Right atrium auricular region (tissue), 2 donors: ENCODE data around the gene DDI1. TPM values are rescaled to one million over a fixed set of nuclear protein-coding genes. Genes with fewer than 3 reads are reported as not detected.

ENCODE experiments used
- DNase-seq: peaks from one replicate; pipeline ENCODE4 v3.0.0-alpha.2; 2019; ENCODE audit warnings: low spot score
- H3K27ac ChIP-seq, 2 donors: fragments of 200-600 bp; sonication (generic); 1 replicate in 1 of 2; 2 replicates in 1 of 2; pipeline ENCODE4 v1.5.1; 2016 to 2019
- H3K27me3 ChIP-seq, 2 donors: fragments of 200-600 bp; sonication (generic); one replicate each; pipeline versions ENCODE4 v1.5.1 to v1.6.0; 2017 to 2019
- H3K36me3 ChIP-seq: fragments of 200-600 bp; sonication (generic); one replicate; pipeline ENCODE4 v1.5.1; 2016
- H3K4me1 ChIP-seq, 2 donors: fragments of 200-600 bp; sonication (generic); one replicate each; pipeline versions ENCODE4 v1.5.1 to v1.6.0; 2017 to 2019
- H3K4me3 ChIP-seq, 2 donors: fragments of 200-600 bp; sonication (generic); 1 replicate in 1 of 2; 2 replicates in 1 of 2; pipeline ENCODE4 v1.5.1; 2017 to 2019; ENCODE audit warnings: mild to moderate bottlenecking in 1 of 2, moderate library complexity in 1 of 2
- H3K9me3 ChIP-seq, 2 donors: fragments of 200-600 bp; sonication (generic); one replicate each; pipeline ENCODE4 v1.5.1; 2019
- total RNA-seq, 2 donors: library from RNA; depleted of rRNA; stranded (reverse); fragments of >200 nt; gene quantifications; one replicate each; pipeline ENCODE4 v1.1.0, GENCODE V29; 2016
- TF ChIP-seq, protein P1 (sequence below), 2 donors: fragments of 200-600 bp; sonication (generic); IDR thresholded peaks; one replicate each; pipeline ENCODE4 v1.5.1; 2019; ENCODE audit warnings: antibody characterized with exemption in 2 of 2

Gene DDI1
- total RNA-seq, 2 donors from 2014 or later, result not detected

DNA sequence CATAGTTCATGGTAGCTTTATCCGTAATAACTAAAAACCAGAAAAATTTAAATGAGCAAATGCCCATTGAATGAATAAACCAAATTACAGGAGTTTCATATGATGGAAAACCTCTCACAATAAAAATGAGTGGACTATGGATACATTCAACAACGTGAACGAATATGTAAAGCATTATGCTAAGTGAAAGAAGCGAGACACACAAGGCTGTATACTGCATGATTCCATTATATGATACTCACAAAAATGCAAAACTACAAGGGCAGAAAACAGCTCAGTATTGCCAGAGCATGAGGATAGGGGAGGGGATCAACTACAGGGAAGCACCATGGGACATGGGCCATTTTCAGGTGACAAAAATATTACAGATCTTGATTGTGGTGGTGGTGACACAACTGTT lies 22.2 kb downstream of the DDI1 start:
- Histone ChIP-seq H3K4me3 (no peak overlapping the region), H3K27me3 (no peaks in the 10 kb centered on the region), H3K4me1 (no peaks in the 10 kb centered on the region), H3K9me3 (no peaks in the 10 kb centered on the region), H3K36me3 (no peaks in the 10 kb centered on the region), H3K27ac (no peak overlapping the region)
- DNase-seq, result no peak
- TF ChIP-seq, protein P1, sequence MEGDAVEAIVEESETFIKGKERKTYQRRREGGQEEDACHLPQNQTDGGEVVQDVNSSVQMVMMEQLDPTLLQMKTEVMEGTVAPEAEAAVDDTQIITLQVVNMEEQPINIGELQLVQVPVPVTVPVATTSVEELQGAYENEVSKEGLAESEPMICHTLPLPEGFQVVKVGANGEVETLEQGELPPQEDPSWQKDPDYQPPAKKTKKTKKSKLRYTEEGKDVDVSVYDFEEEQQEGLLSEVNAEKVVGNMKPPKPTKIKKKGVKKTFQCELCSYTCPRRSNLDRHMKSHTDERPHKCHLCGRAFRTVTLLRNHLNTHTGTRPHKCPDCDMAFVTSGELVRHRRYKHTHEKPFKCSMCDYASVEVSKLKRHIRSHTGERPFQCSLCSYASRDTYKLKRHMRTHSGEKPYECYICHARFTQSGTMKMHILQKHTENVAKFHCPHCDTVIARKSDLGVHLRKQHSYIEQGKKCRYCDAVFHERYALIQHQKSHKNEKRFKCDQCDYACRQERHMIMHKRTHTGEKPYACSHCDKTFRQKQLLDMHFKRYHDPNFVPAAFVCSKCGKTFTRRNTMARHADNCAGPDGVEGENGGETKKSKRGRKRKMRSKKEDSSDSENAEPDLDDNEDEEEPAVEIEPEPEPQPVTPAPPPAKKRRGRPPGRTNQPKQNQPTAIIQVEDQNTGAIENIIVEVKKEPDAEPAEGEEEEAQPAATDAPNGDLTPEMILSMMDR (IDR thresholded peaks at IDR 0.05), result no peak

DNA sequence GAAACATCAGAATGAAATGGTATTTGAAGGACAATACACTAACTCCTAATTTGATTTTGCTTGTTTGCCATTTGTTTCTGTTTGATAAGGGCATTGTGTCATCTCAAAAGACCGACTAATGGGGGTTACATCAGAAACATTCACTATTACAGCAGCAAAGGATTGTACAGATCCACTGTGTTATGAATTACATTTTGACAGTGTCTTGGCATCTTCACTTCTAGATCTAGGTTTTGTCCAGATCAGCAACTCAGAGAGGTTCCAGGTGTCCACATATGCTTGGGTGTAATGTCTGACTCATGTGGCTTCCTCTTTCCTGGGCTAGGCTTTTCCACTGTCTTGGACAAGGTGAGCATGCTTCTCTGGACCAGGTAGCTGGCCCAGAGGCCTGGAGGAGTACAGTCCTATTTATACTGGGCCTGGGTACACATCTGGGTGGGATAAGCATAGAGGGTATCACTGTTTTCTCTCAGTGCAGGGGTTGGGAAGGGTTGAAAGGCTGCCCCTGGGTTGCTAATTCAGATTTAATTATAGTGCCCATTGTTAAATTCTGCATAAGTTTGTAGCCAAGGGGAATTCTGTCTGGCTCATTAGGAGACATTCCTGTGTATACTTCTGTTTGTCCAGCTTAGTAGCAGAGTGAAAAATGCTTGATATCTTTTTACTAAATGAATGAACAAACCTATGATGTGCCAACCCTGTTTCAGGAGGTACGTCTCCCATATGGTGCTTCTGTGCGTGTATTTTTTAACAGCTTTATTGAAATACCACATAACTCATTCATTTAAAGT lies 23.8 kb downstream of the DDI1 start:
- no peaks in the 10 kb centered on the region for H3K4me1 ChIP-seq
- DNase-seq, result no peak
- no peak overlapping the region for H3K27ac ChIP-seq
- H3K27me3 ChIP-seq, result no peaks in the 10 kb centered on the region
- H3K4me3 ChIP-seq, result no peak overlapping the region
- TF ChIP-seq, protein P1 (IDR thresholded peaks at IDR 0.05), result no peak
- H3K36me3 ChIP-seq, result no peaks in the 10 kb centered on the region
- H3K9me3 ChIP-seq, result no peaks in the 10 kb centered on the region

DNA sequence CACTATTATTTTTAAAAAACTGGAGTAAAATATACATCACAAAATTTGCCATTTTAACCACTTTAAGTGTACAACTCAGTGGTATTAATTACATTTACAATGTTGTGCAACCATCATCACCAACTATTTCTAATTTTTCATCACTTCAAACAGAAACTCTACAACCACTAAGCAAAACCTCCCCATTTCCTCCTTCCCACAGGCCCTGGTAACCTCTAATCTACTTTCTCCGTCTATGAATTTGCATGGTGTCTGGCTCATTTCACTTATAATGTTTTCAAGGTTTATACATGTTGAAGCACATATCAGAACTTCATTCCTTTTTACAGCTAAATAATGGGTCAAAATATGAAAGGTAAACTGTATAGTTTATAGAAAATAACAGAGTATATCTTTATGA lies 24.4 kb downstream of the DDI1 start:
- Histone ChIP-seq H3K36me3 (no peaks in the 10 kb centered on the region), H3K27ac (no peak overlapping the region), H3K27me3 (no peaks in the 10 kb centered on the region), H3K9me3 (no peaks in the 10 kb centered on the region), H3K4me3 (no peak overlapping the region), H3K4me1 (no peaks in the 10 kb centered on the region)
- TF ChIP-seq, protein P1 (IDR thresholded peaks at IDR 0.05), result no peak
- no peak for DNase-seq

DNA sequence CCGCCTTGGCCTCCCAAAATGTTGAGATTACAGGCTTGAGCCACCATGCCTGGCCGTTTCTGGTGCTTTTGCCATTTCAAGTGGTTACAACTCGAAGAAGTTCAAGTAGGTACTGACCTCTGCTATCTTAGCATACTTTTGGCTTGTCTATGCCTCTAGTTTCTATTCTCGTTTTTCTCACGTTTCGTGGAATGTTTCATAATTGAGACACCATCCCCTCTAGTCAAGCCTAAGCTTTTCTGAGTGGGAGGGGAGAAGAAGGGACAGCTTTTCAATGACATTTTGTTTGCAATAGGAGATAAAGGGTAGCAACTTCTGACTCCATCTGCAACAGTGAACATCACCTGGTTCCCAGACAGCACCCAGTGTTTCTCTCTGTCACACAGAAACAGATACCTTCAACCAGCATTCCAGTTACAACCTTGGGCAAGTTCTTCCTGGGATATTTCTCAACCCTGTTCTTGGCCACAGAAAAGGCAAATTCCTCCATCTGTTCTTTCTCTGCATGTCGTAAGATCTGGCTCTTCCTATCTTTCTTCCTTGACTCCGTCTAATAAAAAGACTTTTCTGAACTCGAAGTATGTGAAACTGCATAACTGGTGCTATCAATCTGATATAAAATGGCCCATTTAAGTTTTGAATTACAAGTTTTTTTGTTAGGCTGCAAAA lies 25.5 kb downstream of the DDI1 start:
- H3K27ac ChIP-seq, result no peak overlapping the region
- no peak overlapping the region for H3K4me3 ChIP-seq
- H3K27me3 ChIP-seq, result no peaks in the 10 kb centered on the region
- no peaks in the 10 kb centered on the region for H3K36me3 ChIP-seq
- TF ChIP-seq, protein P1 (IDR thresholded peaks at IDR 0.05), result no peak
- no peaks in the 10 kb centered on the region for H3K9me3 ChIP-seq
- no peaks in the 10 kb centered on the region for H3K4me1 ChIP-seq
- DNase-seq, result no peak

DNA sequence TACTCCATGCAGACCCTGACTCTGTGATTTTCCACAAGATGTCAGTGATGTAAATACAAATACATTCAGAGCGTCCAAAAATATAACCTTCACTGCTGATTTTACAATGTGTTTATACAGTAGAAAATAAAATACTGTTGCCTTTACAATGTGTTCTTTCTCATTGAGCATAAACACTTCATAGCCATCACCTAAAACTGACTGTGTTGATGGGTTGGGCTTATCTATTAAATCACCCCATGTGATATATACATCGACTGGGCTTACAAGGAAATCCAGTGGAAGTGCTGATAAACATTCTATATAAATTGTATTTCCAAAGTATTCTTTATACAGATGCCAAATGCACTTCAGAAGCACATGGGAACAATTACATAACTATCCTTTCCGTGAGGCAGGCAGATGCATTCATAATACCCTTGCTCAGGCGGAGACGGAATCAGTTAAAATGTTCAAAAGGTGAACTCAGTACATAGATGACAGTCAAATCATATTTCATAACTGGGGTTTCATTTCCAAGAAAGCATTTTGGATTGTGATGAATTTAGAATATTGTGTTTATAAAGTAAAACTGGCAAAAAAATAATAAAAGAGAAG lies 27.7 kb downstream of the DDI1 start:
- H3K4me1 ChIP-seq, result no peaks in the 10 kb centered on the region
- TF ChIP-seq, protein P1 (IDR thresholded peaks at IDR 0.05), result no peak

More for the DNA sequence above, 27.7 kb downstream of the DDI1 start:
- no peaks in the 10 kb centered on the region for H3K36me3 ChIP-seq
- no peak for DNase-seq
- H3K27ac ChIP-seq, result no peak overlapping the region
- H3K9me3 ChIP-seq, result no peaks in the 10 kb centered on the region
- H3K4me3 ChIP-seq, result no peak overlapping the region
- H3K27me3 ChIP-seq, result no peaks in the 10 kb centered on the region
